HEK293 (cell line): ENCODE measurements around the gene CLASP1.

Experiments used
- CTCF ChIA-PET: fragments of 350-600 bp; formaldehyde crosslinking; extraction: SDS; loops from one replicate; lab custom pipeline; 2021; ENCODE audit warnings: antibody characterized with exemption; lab: Yijun Ruan, JAX
- POLR2A ChIA-PET: fragments of 300-600 bp; formaldehyde crosslinking; extraction: SDS; loops from one replicate; lab custom pipeline; 2020; ENCODE audit warnings: antibody characterized with exemption, inconsistent platforms; lab: Yijun Ruan, JAX
- H3K27ac ChIP-seq: fragments of 200-500 bp; sonication (Bioruptor generic); 2 replicates; pipeline ENCODE4 v1.5.1; 2014; ENCODE audit warnings: low read depth, low read length, control low read depth, inconsistent platforms; ENCODE audit errors: extremely low read depth
- H3K36me3 ChIP-seq, 2 experiments: fragments of 200-500 bp in 1 of 2; sonication (Bioruptor generic) in 1 of 2; 1 replicate in 1 of 2; 2 replicates in 1 of 2; pipeline ENCODE4 v1.5.1; 2014 to 2017; ENCODE audit warnings: inconsistent platforms in 2 of 2, low read length in 2 of 2; ENCODE audit not compliant: control insufficient read depth in 2 of 2, insufficient read depth in 1 of 2
- H3K4me1 ChIP-seq: fragments of 200-500 bp; sonication (Bioruptor generic); 2 replicates; pipeline ENCODE4 v1.5.1; 2014; ENCODE audit warnings: mild to moderate bottlenecking, low read length, inconsistent platforms; ENCODE audit not compliant: control insufficient read depth, insufficient read depth
- H3K4me3 ChIP-seq: 2 replicates; pipeline ENCODE4 v1.5.1; 2011; ENCODE audit warnings: low read depth, mild to moderate bottlenecking, control low read depth, low read length, moderate library complexity
- H3K9me3 ChIP-seq: fragments of 200-500 bp; sonication (Bioruptor generic); 2 replicates; pipeline ENCODE4 v1.5.1; 2014; ENCODE audit warnings: low read depth, low read length, inconsistent platforms; ENCODE audit not compliant: control insufficient read depth, insufficient read depth
- ATF2 ChIP-seq: fragments of 450-650 bp; formaldehyde crosslinking; IDR thresholded peaks from 2 replicates; pipeline ENCODE4 v1.5.1; 2016; ENCODE audit warnings: missing biosample characterization, missing genetic modification characterization, low read depth
- PATZ1 ChIP-seq: fragments of 450-650 bp; formaldehyde crosslinking; IDR thresholded peaks from 2 replicates; pipeline ENCODE4 v1.5.1; 2016; ENCODE audit warnings: missing biosample characterization, missing genetic modification characterization
- WT1 ChIP-seq: fragments of 450-650 bp; formaldehyde crosslinking; IDR thresholded peaks from 2 replicates; pipeline ENCODE4 v1.5.1; 2016; ENCODE audit warnings: missing biosample characterization, missing genetic modification characterization
- YY2 ChIP-seq: fragments of 450-650 bp; formaldehyde crosslinking; IDR thresholded peaks from 2 replicates; pipeline ENCODE4 v1.5.1; 2016; ENCODE audit warnings: missing biosample characterization, missing genetic modification characterization
- ZFP41 ChIP-seq: fragments of 450-650 bp; formaldehyde crosslinking; IDR thresholded peaks from 2 replicates; pipeline ENCODE4 v1.5.1; 2016; ENCODE audit warnings: missing biosample characterization, missing genetic modification characterization, borderline replicate concordance
- ZNF10 ChIP-seq: fragments of 450-650 bp; formaldehyde crosslinking; IDR thresholded peaks from 2 replicates; pipeline ENCODE4 v1.5.1; 2017; ENCODE audit warnings: missing biosample characterization, missing genetic modification characterization
- ZNF132 ChIP-seq: fragments of 450-650 bp; formaldehyde crosslinking; IDR thresholded peaks from 2 replicates; pipeline ENCODE4 v1.5.1; 2017; ENCODE audit warnings: missing biosample characterization, missing genetic modification characterization, borderline replicate concordance
- ZNF146 ChIP-seq: fragments of 450-650 bp; formaldehyde crosslinking; IDR thresholded peaks from 2 replicates; pipeline ENCODE4 v1.5.1; 2016; ENCODE audit warnings: missing biosample characterization, missing genetic modification characterization
- ZNF19 ChIP-seq: fragments of 450-650 bp; formaldehyde crosslinking; IDR thresholded peaks from 2 replicates; pipeline ENCODE4; 2016; ENCODE audit warnings: missing biosample characterization, missing genetic modification characterization, low read depth
- ZNF221 ChIP-seq: fragments of 450-650 bp; formaldehyde crosslinking; IDR thresholded peaks from 2 replicates; pipeline ENCODE4 v1.5.1; 2017; ENCODE audit warnings: missing biosample characterization, missing genetic modification characterization, borderline replicate concordance
- ZNF239 ChIP-seq: fragments of 450-650 bp; formaldehyde crosslinking; IDR thresholded peaks from 2 replicates; pipeline ENCODE4 v1.5.1; 2016; ENCODE audit warnings: missing biosample characterization, missing genetic modification characterization
- ZNF24 ChIP-seq: fragments of 450-650 bp; formaldehyde crosslinking; IDR thresholded peaks from 2 replicates; pipeline ENCODE4 v1.5.1; 2016; ENCODE audit warnings: missing biosample characterization, missing genetic modification characterization
- ZNF302 ChIP-seq: fragments of 450-650 bp; formaldehyde crosslinking; IDR thresholded peaks from 2 replicates; pipeline ENCODE4 v1.5.1; 2016; ENCODE audit warnings: missing biosample characterization, missing genetic modification characterization, low read depth
- ZNF341 ChIP-seq: fragments of 450-650 bp; formaldehyde crosslinking; IDR thresholded peaks from 2 replicates; pipeline ENCODE4; 2016; ENCODE audit warnings: low read depth, missing biosample characterization, missing genetic modification characterization
- ZNF366 ChIP-seq: fragments of 450-650 bp; formaldehyde crosslinking; conservative IDR thresholded peaks from 2 replicates; pipeline ENCODE4 v1.5.1; 2016; ENCODE audit warnings: missing biosample characterization, missing genetic modification characterization
- ZNF391 ChIP-seq: fragments of 450-650 bp; formaldehyde crosslinking; IDR thresholded peaks from 2 replicates; pipeline ENCODE4 v1.5.1; 2016; ENCODE audit warnings: low read depth, missing biosample characterization, missing genetic modification characterization, borderline replicate concordance
- ZNF518A ChIP-seq: fragments of 450-650 bp; formaldehyde crosslinking; conservative IDR thresholded peaks from 2 replicates; pipeline ENCODE4 v1.5.1; 2016; ENCODE audit warnings: low read depth, missing biosample characterization, missing genetic modification characterization
- ZNF529 ChIP-seq: fragments of 450-650 bp; formaldehyde crosslinking; IDR thresholded peaks from 2 replicates; pipeline ENCODE4 v1.5.1; 2017; ENCODE audit warnings: missing genetic modification characterization, missing biosample characterization; ENCODE audit not compliant: insufficient replicate concordance
- ZNF530 ChIP-seq: fragments of 450-650 bp; formaldehyde crosslinking; IDR thresholded peaks from 2 replicates; pipeline ENCODE4 v1.5.1; 2016; ENCODE audit warnings: low read depth, missing biosample characterization, missing genetic modification characterization
- ZNF585B ChIP-seq: fragments of 450-650 bp; formaldehyde crosslinking; IDR thresholded peaks from 2 replicates; pipeline ENCODE4 v1.5.1; 2016; ENCODE audit warnings: missing biosample characterization, missing genetic modification characterization
- ZNF645 ChIP-seq: fragments of 450-650 bp; formaldehyde crosslinking; IDR thresholded peaks from 2 replicates; pipeline ENCODE4; 2016; ENCODE audit warnings: missing biosample characterization, missing genetic modification characterization
- ZNF670 ChIP-seq: fragments of 450-650 bp; formaldehyde crosslinking; IDR thresholded peaks from 2 replicates; pipeline ENCODE4 v1.5.1; 2016; ENCODE audit warnings: missing biosample characterization, missing genetic modification characterization, low read depth
- ZNF777 ChIP-seq: fragments of 450-650 bp; formaldehyde crosslinking; IDR thresholded peaks from 2 replicates; pipeline ENCODE4 v1.5.1; 2017; ENCODE audit warnings: missing biosample characterization, missing genetic modification characterization, borderline replicate concordance
- ZNF785 ChIP-seq: fragments of 450-650 bp; formaldehyde crosslinking; IDR thresholded peaks from 2 replicates; pipeline ENCODE4 v1.5.1; 2016; ENCODE audit warnings: missing biosample characterization, missing genetic modification characterization

Gene CLASP1

GRCh38 chr2:121350890-121351289 lies 298.4 kb downstream of the CLASP1 start (continued):
- TF ChIP-seq ZNF239 (tag by site-specific recombination) (no peak), ZNF391 (tag by site-specific recombination) (no peak), WT1 (tag by site-specific recombination) (no peak), ZNF221 (tag by site-specific recombination) (no peak), ZNF302 (tag by site-specific recombination) (no peak), PATZ1 (tag by site-specific recombination) (no peak), ZNF10 (tag by site-specific recombination) (no peak), ZNF132 (tag by site-specific recombination) (no peak), ZNF785 (tag by site-specific recombination) (no peak), ZNF777 (tag by site-specific recombination) (no peak)

GRCh38 chr2:121350402-121350775 lies 298.9 kb downstream of the CLASP1 start:
- TF ChIP-seq ZNF221 (tag by site-specific recombination) = no peak
- TF ChIP-seq ZNF19 (tag by site-specific recombination) = no peak
- no peak for TF ChIP-seq YY2
- no peak for TF ChIP-seq ZNF24 (tag by site-specific recombination)
- no peak for TF ChIP-seq ZNF341 (tag by site-specific recombination)
- TF ChIP-seq ZNF146 (tag by site-specific recombination) = no peak
- TF ChIP-seq ZNF670 (tag by site-specific recombination) = no peak
- TF ChIP-seq, all 188 proteins: peak for 0
- POLR2A ChIA-PET = no interaction called here
- H3K27ac ChIP-seq = no peak overlapping the region
- H3K9me3 ChIP-seq = no peaks in the 10 kb centered on the region
- H3K4me1 ChIP-seq = no peaks in the 10 kb centered on the region
- no peak overlapping the region for H3K4me3 ChIP-seq
- CTCF ChIA-PET = interaction anchor here (0.6 to 1.0 kb wide), 4 partner anchors 53 to 785 kb away, joined by 3 to 4 read pairs (median 3); no protein-coding TSS in a partner anchor
- peaks cover 5 to 96% of the 10 kb centered on the region in 2 experiments for H3K36me3 ChIP-seq

- Histone ChIP-seq H3K27ac (no peak overlapping the region), H3K4me1 (no peaks in the 10 kb centered on the region), H3K36me3 (peaks cover 7 to 96% of the 10 kb centered on the region in 2 experiments), H3K9me3 (no peaks in the 10 kb centered on the region), H3K4me3 (no peak overlapping the region)
- ChIA-PET POLR2A (no interaction called here), CTCF (interaction anchor here (0.6 to 1.0 kb wide), 4 partner anchors 52 to 785 kb away, joined by 3 to 4 read pairs (median 3); no protein-coding TSS in a partner anchor)
- no peak for TF ChIP-seq ATF2 (tag by site-specific recombination)
- no peak for TF ChIP-seq ZNF530
- TF ChIP-seq ZNF366 (tag by site-specific recombination) = no peak
- TF ChIP-seq ZNF529 = no peak
- no peak for TF ChIP-seq ZFP41
- no peak for TF ChIP-seq ZNF585B (tag by site-specific recombination)
- TF ChIP-seq ZNF518A (tag by site-specific recombination) = no peak
- TF ChIP-seq ZNF645 (tag by site-specific recombination) = no peak
Observed at GRCh38 chr2:121349721-121350401, 299.4 kb downstream of the CLASP1 start.
